Fibroblast of lung (primary cell): ENCODE measurements around the gene LMBRD1. TPM values are rescaled to one million over a fixed set of nuclear protein-coding genes. Genes with fewer than 3 reads are reported as not detected.

Source experiments
- DNase-seq, 2 donors: peaks; one replicate each; pipeline versions ENCODE4 v3.0.0 to v3.0.0-alpha.2; 2010; ENCODE audit warnings: low read depth in 2 of 2
- H2AFZ ChIP-seq: 2 replicates; pipeline ENCODE4 v1.5.1; 2012; ENCODE audit warnings: low read length, control low read depth, inconsistent platforms
- H3K27ac ChIP-seq: 2 replicates; pipeline ENCODE4 v1.5.1; 2011; ENCODE audit warnings: low read length, control low read depth; ENCODE audit not compliant: insufficient read depth
- H3K27me3 ChIP-seq: 2 replicates; pipeline ENCODE4 v1.5.1; 2011; ENCODE audit warnings: mild to moderate bottlenecking, low read length; ENCODE audit not compliant: control insufficient read depth, insufficient read depth
- H3K36me3 ChIP-seq: 2 replicates; pipeline ENCODE4 v1.5.1; 2011; ENCODE audit warnings: low read length; ENCODE audit not compliant: control insufficient read depth, insufficient read depth
- H3K4me1 ChIP-seq: 2 replicates; pipeline ENCODE4 v1.5.1; 2011; ENCODE audit warnings: low read length; ENCODE audit not compliant: control insufficient read depth, insufficient read depth; ENCODE audit errors: extremely low read depth
- H3K4me2 ChIP-seq: 2 replicates; pipeline ENCODE4 v1.5.1; 2011; ENCODE audit warnings: low read length, control low read depth; ENCODE audit not compliant: insufficient read depth; ENCODE audit errors: extremely low read depth
- H3K4me3 ChIP-seq, 4 experiments: fragments of 200-600 bp in 1 of 4; sonication (generic) in 1 of 4; replicated peaks in 1 of 4; 2 replicates each; pipeline ENCODE4 v1.5.1; 2011 to 2016; ENCODE audit warnings: low read length in 4 of 4, low read depth in 3 of 4, mild to moderate bottlenecking in 3 of 4, control low read depth in 2 of 4, inconsistent platforms in 1 of 4, mixed read lengths in 1 of 4; ENCODE audit not compliant: insufficient read depth in 1 of 4; ENCODE audit errors: control extremely low read depth in 1 of 4
- H3K79me2 ChIP-seq: 2 replicates; pipeline ENCODE4 v1.5.1; 2012; ENCODE audit warnings: mild to moderate bottlenecking, low read length, inconsistent platforms; ENCODE audit not compliant: control insufficient read depth, insufficient read depth
- H3K9ac ChIP-seq: 2 replicates; pipeline ENCODE4 v1.5.1; 2011; ENCODE audit warnings: mild to moderate bottlenecking, low read length, control low read depth; ENCODE audit not compliant: insufficient read depth
- H3K9me3 ChIP-seq: 2 replicates; pipeline ENCODE4 v1.5.1; 2012; ENCODE audit warnings: low read depth, low read length; ENCODE audit not compliant: control insufficient read depth, insufficient read depth
- H4K20me1 ChIP-seq: 2 replicates; pipeline ENCODE4 v1.5.1; 2011; ENCODE audit warnings: low read length; ENCODE audit not compliant: control insufficient read depth, insufficient read depth; ENCODE audit errors: extremely low read depth
- EZH2 ChIP-seq: IDR thresholded peaks from 2 replicates; pipeline ENCODE4 v1.5.1; 2012; ENCODE audit warnings: low read length, control low read depth, mild to moderate bottlenecking; ENCODE audit errors: missing control alignments
- polyA plus RNA-seq, 2 donors: library from polyadenylated mRNA; depleted of rRNA in 1 of 2; stranded (reverse) in 1 of 2; unstranded in 1 of 2; fragments of >200 nt; gene quantifications; 2 replicates each; pipeline ENCODE4 v1.2.1, GENCODE V29; 2011 to 2012; ENCODE audit warnings: missing spikeins in 1 of 2
- total RNA-seq: library from RNA; depleted of rRNA; stranded (reverse); fragments of >200 nt; gene quantifications from 2 replicates; pipeline ENCODE4 v1.2.1, GENCODE V29; 2014
- TF ChIP-seq, protein P1 (sequence below), 2 donors: IDR thresholded peaks in 1 of 2; conservative IDR thresholded peaks in 1 of 2; 1 replicate in 1 of 2; 2 replicates in 1 of 2; pipeline ENCODE4 v1.5.1; 2011 to 2012; ENCODE audit warnings: low read length in 2 of 2, control low read depth in 1 of 2, inconsistent platforms in 1 of 2, low read depth in 1 of 2, mild to moderate bottlenecking in 1 of 2

Gene LMBRD1
- total and polyA plus RNA-seq, 2 donors (not counting 1 experiment from before 2014, with no cell fraction given): 30.7 to 46.5 TPM

GRCh38 chr6:69780585-69781178, 16.1 kb downstream of the LMBRD1 start:
- no peak overlapping the region for H3K4me3 ChIP-seq
- DNase-seq: no peak
- no peak overlapping the region for H2AFZ ChIP-seq

GRCh38 chr6:69775941-69776340, 20.9 kb downstream of the LMBRD1 start:
- Histone ChIP-seq H3K9me3 (no peaks in the 10 kb centered on the region), H3K27ac (no peak overlapping the region), H3K79me2 (no peaks in the 10 kb centered on the region), H3K4me1 (no peaks in the 10 kb centered on the region), H3K9ac (no peak overlapping the region), H3K27me3 (no peaks in the 10 kb centered on the region), H2AFZ (no peak overlapping the region), H4K20me1 (no peaks in the 10 kb centered on the region), H3K4me3 (no peak overlapping the region), H3K36me3 (no peaks in the 10 kb centered on the region), H3K4me2 (no peak overlapping the region)
- DNase-seq: no peak
- no peak for TF ChIP-seq EZH2
- TF ChIP-seq, protein P1, sequence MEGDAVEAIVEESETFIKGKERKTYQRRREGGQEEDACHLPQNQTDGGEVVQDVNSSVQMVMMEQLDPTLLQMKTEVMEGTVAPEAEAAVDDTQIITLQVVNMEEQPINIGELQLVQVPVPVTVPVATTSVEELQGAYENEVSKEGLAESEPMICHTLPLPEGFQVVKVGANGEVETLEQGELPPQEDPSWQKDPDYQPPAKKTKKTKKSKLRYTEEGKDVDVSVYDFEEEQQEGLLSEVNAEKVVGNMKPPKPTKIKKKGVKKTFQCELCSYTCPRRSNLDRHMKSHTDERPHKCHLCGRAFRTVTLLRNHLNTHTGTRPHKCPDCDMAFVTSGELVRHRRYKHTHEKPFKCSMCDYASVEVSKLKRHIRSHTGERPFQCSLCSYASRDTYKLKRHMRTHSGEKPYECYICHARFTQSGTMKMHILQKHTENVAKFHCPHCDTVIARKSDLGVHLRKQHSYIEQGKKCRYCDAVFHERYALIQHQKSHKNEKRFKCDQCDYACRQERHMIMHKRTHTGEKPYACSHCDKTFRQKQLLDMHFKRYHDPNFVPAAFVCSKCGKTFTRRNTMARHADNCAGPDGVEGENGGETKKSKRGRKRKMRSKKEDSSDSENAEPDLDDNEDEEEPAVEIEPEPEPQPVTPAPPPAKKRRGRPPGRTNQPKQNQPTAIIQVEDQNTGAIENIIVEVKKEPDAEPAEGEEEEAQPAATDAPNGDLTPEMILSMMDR (conservative IDR thresholded peaks at IDR 0.05 in 1 of 2, IDR thresholded peaks at IDR 0.05 in 1 of 2; ENCODE audit: low read depth in 1 of 2, low read length in 2 of 2): no peak

More at GRCh38 chr6:69780585-69781178, 16.1 kb downstream of the LMBRD1 start:
- no peaks in the 10 kb centered on the region for H3K9me3 ChIP-seq
- no peaks in the 10 kb centered on the region for H3K4me1 ChIP-seq
- no peak overlapping the region for H3K9ac ChIP-seq
- H3K79me2 ChIP-seq: no peaks in the 10 kb centered on the region
- no peak for TF ChIP-seq EZH2
- TF ChIP-seq, protein P1 (conservative IDR thresholded peaks at IDR 0.05 in 1 of 2, IDR thresholded peaks at IDR 0.05 in 1 of 2; ENCODE audit: low read depth in 1 of 2, low read length in 2 of 2): no peak
- no peak overlapping the region for H3K27ac ChIP-seq
- no peak overlapping the region for H3K4me2 ChIP-seq
- no peaks in the 10 kb centered on the region for H3K27me3 ChIP-seq
- no peaks in the 10 kb centered on the region for H4K20me1 ChIP-seq
- H3K36me3 ChIP-seq: no peaks in the 10 kb centered on the region

- TF ChIP-seq, protein P1 (conservative IDR thresholded peaks at IDR 0.05 in 1 of 2, IDR thresholded peaks at IDR 0.05 in 1 of 2; ENCODE audit: low read depth in 1 of 2, low read length in 2 of 2): no peak
- TF ChIP-seq EZH2: no peak
- Histone ChIP-seq H3K27ac (no peak overlapping the region), H3K9me3 (no peaks in the 10 kb centered on the region), H3K4me1 (no peaks in the 10 kb centered on the region), H3K4me2 (no peak overlapping the region), H3K27me3 (no peaks in the 10 kb centered on the region), H2AFZ (no peak overlapping the region), H3K79me2 (no peaks in the 10 kb centered on the region), H3K36me3 (no peaks in the 10 kb centered on the region), H4K20me1 (no peaks in the 10 kb centered on the region), H3K4me3 (no peak overlapping the region), H3K9ac (no peak overlapping the region)
- DNase-seq: no peak
Observed at GRCh38 chr6:69775585-69775849, 21.3 kb downstream of the LMBRD1 start.
